ENCODE results near the gene ADAMTS2.

The ADAMTS2 gene

DNA sequence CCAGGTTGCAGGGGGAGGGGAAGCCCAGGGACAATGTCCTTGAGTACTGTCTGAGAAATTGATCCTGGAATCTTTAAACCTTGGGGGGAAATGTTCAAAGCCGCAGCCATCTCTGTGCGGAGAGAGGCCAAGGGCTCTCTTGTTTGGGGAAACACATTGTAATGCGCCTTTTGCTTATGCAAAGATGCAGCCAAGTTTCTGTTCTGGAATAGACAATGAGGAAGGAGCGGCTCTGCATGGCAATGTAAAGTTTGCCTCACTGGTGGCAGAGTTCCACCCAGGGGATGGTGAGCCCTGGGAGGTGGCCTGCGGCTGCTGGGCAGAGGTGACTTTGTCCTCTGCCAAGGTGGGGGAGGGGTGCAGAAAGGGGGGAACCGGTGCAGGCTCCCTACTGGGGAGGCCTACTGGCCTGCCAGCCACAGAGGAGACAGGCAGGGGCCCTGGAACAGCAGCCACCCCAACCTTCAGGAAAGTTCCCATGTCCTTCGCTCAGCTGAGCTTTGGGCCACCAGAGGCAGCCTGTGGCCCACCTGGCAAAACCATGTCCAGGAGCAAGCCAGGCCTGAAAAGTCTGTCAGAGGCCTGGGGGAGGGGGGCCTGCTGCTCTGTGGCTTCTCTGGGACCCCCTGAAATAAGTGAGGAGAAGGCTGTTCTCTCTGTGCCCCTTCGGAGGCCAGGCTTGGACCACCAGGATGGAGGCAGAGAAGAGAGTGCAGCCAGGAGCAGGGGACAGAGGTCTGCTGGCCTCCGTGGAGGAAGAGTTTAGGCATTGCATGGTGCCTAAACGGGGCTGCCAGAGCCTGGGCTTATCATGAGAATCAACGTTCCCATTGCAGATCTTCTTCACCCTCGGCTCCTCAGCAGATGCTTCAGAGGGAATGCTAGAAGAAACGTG is 157.3 kb downstream of the ADAMTS2 start:
- no peak for FAIRE-seq

GRCh38 chr5:179187229-179187678 is 158.0 kb downstream of the ADAMTS2 start:
- no peak for FAIRE-seq

- FAIRE-seq = no peak
These were observed 158.5 kb downstream of the ADAMTS2 start for GRCh38 chr5:179186801-179187200.

- FAIRE-seq = no peak
These were observed 159.3 kb downstream of the ADAMTS2 start for GRCh38 chr5:179185941-179186411.

DNA sequence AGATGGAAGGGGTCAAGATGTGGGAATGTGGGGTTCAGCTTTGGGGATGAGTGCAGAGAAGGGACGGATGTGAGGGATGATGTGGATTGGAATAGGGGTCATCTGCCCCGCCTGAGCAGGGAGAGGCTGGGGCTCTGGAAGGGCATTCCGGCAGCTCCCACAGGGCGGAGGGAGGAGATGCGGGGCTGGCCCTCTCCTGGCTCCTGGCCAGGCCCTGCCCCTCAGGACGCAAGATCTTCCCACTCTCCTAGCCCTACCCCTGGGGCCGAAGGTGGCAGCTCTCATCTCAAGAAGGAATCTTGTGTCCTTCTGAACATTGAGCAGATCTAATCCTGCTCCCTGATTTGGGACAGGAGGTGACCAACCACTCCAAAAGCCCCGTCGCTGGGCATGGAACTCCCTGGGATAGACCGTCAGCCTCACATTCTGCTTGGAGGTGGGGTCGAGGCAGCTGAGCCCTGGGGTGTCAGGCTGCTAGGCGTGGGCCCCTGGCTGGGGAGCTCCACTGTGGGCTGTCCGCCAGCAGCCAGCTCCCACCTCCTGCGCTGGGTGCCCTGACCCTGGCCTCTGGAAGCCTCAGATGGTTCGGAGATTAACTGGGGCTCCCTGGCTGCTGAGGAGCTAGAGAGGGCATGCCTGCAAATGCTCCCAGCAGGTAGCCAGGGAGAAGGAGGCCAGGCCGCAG is 159.9 kb downstream of the ADAMTS2 start:
- no peak for FAIRE-seq

- no peak for FAIRE-seq
These were observed 160.7 kb downstream of the ADAMTS2 start for GRCh38 chr5:179184521-179185050.

GRCh38 chr5:179183481-179183880 is 161.8 kb downstream of the ADAMTS2 start:
- FAIRE-seq = no peak

DNA sequence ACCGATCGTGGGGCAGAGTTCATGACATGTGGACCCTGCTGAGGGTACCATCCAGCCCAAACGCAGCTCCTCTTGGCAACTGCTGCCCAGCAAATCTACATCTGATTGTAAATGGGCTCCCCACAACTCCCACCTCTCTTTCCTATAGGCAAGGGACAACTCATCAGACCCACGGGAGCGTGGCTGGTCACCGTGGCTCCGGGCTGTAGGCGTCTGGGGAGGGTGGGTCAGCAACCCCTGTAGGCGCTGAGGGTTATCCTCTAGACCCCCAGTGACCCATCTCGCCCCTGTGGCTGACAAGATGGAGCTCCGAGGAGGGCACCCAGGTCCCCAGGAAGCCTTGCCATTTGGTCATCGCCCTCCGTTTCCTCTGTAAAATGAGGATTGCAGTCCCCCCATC is 162.7 kb downstream of the ADAMTS2 start:
- no peak for FAIRE-seq

- FAIRE-seq = no peak
These were observed 163.3 kb downstream of the ADAMTS2 start for GRCh38 chr5:179181988-179182387.

DNA sequence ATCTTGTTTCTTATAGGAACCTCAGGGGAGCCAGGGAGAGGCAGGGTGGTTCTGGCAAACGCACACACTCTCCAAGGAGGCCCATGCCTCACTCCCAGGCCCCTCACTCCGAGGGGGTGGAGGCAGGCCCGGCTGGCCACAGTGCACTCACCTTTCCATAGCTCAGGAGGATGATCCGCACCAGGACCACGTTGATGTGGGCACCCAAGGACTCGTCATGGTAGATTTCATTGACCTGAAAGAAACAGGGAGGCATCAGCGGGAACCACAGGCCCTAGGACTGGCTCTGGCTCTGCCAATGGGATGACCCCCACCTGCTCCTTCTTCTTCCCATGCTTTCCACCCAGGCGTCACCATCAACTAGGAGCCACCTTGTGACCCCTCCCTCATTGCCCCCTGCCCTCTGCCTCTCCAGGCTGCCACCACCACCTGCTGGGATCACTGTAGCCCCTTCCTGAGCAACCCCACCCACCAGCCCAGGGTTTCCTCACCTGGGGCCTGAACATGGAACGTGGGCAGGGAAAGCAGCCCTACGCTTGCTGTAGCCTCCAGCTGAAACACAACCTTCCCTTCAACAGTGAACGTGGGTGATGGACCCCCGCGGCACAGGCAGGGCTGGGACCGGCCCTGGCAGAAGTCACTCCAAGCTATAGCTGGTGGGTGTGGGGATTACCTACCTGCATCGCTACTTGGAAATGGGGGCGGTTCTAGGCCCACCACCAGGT is 164.2 kb downstream of the ADAMTS2 start:
- no peak for FAIRE-seq

DNA sequence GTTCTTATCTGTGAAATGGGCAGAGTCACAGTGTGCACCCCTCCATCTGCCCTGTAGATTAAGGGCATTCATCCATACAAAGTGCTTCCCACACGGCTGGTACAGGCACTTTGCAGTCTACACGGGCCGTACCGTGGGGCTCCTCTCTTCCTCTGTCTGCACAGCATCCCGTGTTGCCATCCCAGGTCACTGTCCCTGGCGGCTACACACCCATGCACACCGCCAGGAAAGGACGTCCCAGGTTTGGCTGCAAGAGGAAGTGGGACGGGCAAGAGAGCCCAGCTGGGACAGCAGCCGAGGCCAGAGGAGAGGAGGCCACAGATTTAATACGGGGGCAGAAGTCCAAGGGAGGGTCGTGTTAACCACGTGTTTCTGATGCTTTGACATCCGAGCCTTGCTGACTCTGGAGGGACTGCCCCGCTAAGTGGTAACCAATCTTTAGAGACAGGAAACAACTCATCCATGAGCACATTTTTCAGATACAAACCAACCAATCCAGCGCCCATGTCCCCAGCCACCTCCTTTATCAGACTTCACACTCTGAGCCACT is 165.1 kb downstream of the ADAMTS2 start:
- FAIRE-seq = no peak

DNA sequence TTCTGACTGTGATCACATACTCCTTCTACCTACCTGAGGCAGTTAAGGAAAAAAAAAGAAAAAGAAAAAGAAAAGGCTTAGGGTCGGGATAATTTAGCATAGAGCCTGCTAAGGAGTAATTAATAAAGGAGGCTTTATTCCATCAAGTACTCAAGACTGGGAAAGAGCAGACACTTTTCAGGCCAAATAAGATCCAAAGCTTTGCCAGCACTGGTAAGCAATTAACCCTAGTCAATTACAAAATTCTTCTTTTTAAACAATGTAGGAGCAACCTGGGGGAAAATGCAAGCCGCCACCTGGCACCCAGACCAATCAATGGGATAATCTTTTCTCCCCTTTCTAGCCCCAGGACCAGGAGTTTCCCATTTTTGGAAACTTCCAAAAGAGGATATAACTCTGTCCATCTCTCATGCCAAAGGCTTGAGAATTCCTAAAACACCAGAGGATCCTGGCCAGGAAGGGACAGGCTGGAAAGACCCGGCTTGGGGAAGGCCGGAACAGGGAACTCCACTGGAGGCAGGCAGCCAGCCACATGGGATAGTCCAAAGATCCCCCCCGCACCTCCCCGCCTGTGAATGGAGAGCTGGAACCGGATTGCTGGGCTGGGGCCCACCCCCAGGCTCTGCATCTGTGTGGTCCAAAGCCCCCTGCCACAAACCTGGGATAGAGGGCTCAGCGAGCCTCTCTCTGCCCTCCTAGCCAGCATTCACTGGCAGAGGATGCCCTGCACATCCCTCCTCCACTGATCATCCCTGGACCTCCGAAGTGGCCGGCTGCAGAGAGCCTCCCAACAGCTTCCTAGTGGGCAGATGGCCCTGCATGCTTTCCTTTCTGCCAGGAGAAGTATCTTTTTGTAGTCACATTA is 167.3 kb downstream of the ADAMTS2 start:
- FAIRE-seq = no peak

GRCh38 chr5:179176571-179177230 is 168.6 kb downstream of the ADAMTS2 start:
- FAIRE-seq = no peak

GRCh38 chr5:179176166-179176565 is 169.1 kb downstream of the ADAMTS2 start:
- no peak for FAIRE-seq

- FAIRE-seq = no peak
These were observed 173.2 kb downstream of the ADAMTS2 start for GRCh38 chr5:179171816-179172745.

DNA sequence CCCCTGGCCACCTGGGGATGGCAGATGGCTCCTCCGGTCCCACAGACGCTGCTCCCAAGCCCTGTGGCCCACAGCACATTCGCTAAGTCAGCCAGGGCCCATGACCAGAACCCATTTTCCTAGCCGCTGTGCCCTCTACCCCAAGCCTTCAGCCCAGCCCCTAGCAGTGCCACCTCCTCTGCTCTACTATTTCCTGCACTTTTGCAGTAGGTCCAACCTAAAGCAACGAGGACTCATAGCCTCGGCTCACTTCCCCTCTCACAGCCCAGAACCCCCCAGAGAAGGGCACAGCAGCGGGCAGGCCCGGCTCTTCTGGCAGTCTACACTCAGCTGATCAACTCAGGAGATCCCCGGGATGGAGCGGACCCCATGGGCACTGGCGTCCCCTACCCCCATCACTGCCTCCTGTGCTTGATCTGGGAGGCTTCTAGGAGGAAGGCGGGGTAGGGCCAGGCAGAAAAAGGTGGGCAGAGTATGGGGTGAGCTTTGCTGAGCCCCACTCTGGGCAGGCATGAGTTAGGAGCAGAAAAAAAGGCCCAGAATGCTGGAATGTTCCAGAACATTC is 173.9 kb downstream of the ADAMTS2 start:
- FAIRE-seq = no peak

DNA sequence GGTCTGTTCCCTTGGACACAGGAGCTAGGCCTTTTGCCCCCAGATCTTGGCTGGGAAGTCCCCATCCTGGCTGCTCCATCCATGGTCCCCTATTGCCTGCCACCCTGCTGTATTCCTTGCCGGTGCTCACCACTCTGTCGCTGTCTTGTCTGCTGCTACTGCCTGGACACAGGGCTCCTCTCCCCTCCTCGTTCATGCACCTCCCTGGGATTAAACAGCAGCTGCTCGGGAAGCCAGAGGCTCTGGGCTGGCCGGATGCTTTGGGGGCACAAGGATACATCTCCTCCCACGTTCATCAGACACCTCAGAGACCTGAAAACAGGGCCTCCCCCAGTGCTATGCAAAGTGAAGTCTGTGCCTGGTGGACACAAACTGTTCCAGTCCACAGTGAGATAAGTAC is 174.7 kb downstream of the ADAMTS2 start:
- no peak for FAIRE-seq

DNA sequence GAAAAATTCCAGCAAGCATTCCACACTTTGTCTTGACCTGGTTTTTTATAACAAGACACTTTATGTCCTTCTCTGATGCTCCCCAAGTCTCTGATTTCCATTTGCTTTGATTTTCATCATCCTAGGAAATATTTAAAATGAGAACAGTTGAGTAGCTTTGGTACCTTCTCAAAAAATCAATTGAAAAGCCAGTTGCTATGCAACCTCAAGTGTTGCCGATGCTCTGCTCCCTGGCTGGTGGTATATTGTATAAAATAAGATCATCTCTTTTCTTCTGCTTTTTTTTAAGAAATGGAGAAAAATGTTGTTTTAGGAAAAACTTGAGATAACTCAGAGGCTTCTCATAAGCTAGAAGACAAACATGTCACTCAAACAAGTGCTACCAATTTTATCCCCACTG is 175.4 kb downstream of the ADAMTS2 start:
- FAIRE-seq = no peak

- no peak for FAIRE-seq
These were observed 176.6 kb downstream of the ADAMTS2 start for GRCh38 chr5:179168664-179169063.
